Measurements from ENCODE around the gene DRD5. TPM values are rescaled to one million over a fixed set of nuclear protein-coding genes. Genes with fewer than 3 reads are reported as not detected.
"Not testable (repeated sequence)": the region's sequence is repeated elsewhere in the genome, so short reads cannot be mapped to it uniquely, and the experiment has no call there.

DRD5 gene
- total RNA-seq (2014; rRNA removed; shearing (Covaris generic)), result not detected in 2 replicates

DNA sequence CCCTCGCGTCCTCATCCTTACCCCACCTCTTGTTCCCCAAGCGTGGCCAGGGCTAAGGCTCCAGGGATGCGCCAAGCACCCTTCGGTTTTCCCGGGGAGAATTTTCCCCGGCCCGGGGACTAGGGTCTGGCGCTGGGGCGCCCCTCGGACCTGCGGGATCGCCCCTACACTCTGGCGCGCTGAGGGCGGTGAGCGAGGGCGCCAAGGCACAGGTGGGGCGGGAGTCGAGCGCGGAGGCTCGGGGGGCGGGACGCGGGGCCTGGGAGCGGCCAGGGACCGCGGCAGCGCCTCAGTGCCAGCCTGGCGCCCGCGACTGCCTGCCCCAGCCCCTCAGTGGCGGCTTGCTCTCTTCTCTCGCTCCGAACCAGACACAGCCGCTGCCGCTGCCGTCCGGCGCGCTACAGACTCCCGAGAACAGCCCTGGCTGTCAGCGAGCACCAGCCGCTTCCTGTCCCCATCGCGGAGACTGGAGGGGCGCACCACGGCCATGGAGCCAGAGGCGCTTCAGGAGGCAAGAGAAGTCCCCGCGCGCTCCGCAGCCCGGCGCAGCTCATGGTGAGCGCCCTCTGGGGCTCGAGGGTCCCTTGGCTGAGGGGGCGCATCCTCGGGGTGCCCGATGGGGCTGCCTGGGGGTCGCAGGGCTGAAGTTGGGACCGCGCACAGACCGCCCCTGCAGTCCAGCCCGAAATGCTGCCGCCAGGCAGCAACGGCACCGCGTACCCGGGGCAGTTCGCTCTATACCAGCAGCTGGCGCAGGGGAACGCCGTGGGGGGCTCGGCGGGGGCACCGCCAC is at the start of gene DRD5:
TSS of gene DRD5 (plus strand) at position 292 of the 793 bp plus-strand sequence. CDS start at position 688, 396 bp downstream.
- Histone ChIP-seq H3K36me3 (replicated peaks; ENCODE audit: control insufficient read depth, insufficient read depth, low read length) (no peaks in the 10 kb centered on the region), H3K4me3 (ENCODE audit: insufficient read depth, low read depth, low read length) (peak within 1 kb of the TSS; percentile 32), H3K27me3 (ENCODE audit: control insufficient read depth, insufficient read depth, low read length) (peaks cover 30% of the 10 kb centered on the region)
- peak; percentile 83 for DNase-seq

DNA sequence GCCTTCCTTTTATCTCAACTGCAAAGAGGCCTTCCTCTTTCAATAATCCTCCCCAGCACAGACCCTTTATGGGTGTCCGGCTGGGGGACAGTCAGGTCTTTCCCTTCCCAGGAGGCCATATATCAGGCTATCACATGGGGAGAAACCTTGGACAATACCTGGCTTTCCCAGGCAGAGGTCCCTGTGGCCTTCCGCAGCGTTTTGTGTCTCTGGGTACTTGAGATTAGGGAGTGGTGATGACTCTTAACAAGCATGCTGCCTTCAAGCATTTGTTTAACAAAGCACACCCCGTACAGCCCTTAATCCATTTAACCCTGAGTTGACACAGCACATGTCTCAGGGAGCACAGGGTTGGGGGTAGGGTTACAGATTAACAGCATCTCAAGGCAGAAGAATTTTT is 49.2 kb upstream of the DRD5 start:
- not testable (repeated sequence) for DNase-seq; H3K4me3 ChIP-seq (ENCODE audit: insufficient read depth, low read depth, low read length); H3K36me3 ChIP-seq (replicated peaks; ENCODE audit: control insufficient read depth, insufficient read depth, low read length); H3K27me3 ChIP-seq (ENCODE audit: control insufficient read depth, insufficient read depth, low read length)

DNA sequence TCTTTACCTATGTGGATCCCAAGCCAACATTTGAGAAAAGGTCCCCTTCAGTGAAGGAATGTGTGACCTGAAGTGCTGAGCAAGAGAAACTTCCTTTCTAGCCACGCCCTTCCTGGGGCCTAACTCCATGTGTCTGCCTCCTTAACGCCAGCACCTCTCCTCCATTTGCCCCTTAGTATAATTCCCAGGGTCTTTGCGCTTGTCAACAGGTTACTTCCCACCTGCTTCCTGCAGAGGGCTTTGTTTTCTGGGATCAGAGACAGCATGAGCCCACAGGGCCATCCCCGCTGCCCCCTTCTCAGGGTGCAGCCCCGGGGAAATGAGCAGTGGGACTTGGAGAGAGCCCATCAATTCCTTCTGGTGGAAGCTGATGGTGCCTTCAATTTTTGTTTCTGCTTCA is 45.9 kb upstream of the DRD5 start:
- Histone ChIP-seq H3K27me3 (ENCODE audit: control insufficient read depth, insufficient read depth, low read length) (no peaks in the 10 kb centered on the region; the same call in 1 of the 2 replicates), H3K4me3 (ENCODE audit: insufficient read depth, low read depth, low read length) (no peak overlapping the region), H3K36me3 (replicated peaks; ENCODE audit: control insufficient read depth, insufficient read depth, low read length) (no peaks in the 10 kb centered on the region)
- peak; percentile 19 for DNase-seq

DNA sequence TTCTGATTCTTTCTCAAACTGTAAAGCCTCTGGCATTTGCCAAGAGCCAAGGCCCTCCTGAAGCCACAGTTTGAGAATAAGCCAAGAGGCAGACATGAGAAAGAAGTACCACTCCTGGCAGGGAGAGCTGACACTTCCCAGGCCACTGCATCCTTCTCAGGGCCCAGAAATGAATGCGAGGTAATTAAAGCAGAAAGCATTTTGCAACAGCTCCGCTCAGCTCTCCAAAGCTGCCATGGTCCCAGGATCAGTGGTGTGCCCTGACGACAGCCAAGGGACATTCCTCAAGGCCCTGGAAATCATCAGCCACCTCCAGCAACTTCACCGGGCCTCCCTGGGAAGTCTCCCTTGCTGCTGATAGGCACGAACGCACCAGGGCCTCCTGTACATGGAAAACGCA is 44.2 kb upstream of the DRD5 start:
- not testable (repeated sequence) for H3K4me3 ChIP-seq (ENCODE audit: insufficient read depth, low read depth, low read length); H3K36me3 ChIP-seq (replicated peaks; ENCODE audit: control insufficient read depth, insufficient read depth, low read length); H3K27me3 ChIP-seq (ENCODE audit: control insufficient read depth, insufficient read depth, low read length); DNase-seq

DNA sequence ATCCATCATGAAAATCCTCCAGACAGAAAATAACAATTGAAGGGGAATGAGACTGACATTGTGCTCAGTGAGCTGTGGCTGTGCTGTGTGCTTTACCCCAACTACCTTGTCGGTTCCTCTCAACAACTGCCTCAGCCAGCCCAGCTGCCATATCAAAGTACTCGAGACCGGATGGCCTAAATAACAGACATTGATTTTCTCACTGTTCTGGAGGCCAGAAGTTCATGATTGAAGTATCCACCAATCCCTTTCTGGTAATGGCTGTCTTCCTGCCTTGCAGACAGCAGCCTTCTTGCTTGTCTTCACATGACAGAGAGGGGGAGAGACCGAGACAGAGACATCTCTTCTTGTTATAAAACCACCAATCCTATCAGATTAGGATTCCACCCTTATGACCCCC is 37.6 kb upstream of the DRD5 start:
- H3K27me3 ChIP-seq (ENCODE audit: control insufficient read depth, insufficient read depth, low read length); H3K36me3 ChIP-seq (replicated peaks; ENCODE audit: control insufficient read depth, insufficient read depth, low read length); DNase-seq; H3K4me3 ChIP-seq (ENCODE audit: insufficient read depth, low read depth, low read length): not testable (repeated sequence)

DNA sequence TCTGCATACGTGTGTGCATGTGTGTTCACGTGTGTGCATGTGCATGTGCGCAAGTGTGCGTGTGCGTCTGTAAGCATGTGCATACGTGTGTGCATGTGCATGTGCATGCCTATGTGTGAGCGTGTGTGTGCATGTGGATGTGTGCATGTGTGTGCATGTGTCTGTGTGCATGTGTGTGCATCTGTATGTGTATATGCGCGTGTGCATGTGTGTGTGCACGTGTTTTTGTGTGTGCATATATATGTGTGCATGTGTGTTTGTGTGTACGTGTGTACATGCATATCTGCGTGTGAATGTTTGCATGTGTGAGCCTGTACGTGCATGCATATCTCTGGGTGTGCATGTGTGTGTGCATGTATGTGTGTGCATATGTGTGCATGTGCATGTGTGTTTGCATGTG is 35.7 kb upstream of the DRD5 start:
- Histone ChIP-seq H3K36me3 (replicated peaks; ENCODE audit: control insufficient read depth, insufficient read depth, low read length) (no peaks in the 10 kb centered on the region), H3K4me3 (ENCODE audit: insufficient read depth, low read depth, low read length) (no peak overlapping the region), H3K27me3 (ENCODE audit: control insufficient read depth, insufficient read depth, low read length) (no peaks in the 10 kb centered on the region)
- no peak for DNase-seq

DNA sequence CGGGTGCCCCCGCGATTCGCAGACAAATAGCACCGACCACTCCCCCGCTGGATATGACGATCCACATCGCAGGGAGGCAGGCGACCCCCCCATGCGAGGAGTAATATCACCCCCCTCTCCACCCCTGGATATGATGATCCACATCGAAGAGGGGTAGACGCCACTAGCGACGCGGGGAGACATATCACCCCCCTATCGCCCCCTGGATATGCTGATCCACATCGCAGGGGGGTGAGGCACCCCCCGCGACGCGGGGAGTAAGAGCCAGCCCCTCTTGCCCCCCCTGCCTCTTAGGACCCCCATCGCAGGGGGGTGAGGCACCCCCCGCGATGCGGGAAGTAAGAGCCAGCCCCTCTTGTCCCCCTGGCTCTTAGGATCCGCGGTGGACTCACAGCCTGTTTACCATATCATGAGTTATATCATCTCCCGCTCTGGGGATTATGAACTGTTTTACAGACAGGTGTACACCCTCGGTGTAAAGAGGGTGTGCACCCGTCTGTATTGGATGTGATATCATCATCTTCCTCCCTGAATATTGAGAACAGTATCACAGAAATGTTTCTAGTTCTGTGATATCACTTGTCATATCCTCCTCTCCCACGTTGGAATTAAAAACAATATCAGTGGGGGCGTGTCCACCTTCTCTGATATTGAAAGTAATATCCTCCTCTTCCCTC is 22.7 kb upstream of the DRD5 start:
- H3K4me3 ChIP-seq (ENCODE audit: insufficient read depth, low read depth, low read length), result no peak overlapping the region
- no peaks in the 10 kb centered on the region for H3K27me3 ChIP-seq (ENCODE audit: control insufficient read depth, insufficient read depth, low read length)
- no peaks in the 10 kb centered on the region for H3K36me3 ChIP-seq (replicated peaks; ENCODE audit: control insufficient read depth, insufficient read depth, low read length)
- DNase-seq, result peak; percentile 51

DNA sequence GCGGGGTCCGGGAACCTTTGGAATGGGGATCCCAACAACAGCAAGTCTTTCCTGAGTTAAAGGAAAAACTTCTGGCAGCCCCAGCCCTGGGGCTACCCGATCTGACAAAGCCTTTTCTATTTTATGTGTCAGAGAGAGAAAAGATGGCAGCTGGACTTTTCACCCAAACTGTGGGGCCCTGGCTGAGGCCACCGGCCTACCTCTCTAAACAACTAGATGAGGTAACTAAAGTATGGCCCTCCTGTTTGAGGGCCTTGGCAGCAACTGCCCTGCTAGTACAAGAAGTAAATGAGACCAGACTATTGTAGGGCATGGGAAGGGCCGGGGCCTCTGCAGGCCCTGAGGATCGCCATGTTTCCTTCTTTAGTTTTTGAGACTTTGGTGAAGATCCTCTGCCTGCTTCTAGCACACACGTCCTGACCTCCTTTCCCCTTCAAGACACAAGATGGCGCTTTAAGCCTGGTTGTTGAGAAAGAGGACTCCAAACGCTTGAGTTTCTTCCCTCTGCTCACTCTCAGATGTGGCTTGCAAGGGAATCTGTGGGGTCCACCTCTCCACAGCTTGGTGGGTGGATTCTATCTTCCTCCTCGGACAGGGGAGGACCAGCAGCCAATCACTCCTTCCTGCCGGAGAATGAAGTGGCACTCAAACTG is 18.5 kb upstream of the DRD5 start:
- Histone ChIP-seq H3K36me3 (replicated peaks; ENCODE audit: control insufficient read depth, insufficient read depth, low read length) (no peaks in the 10 kb centered on the region), H3K27me3 (ENCODE audit: control insufficient read depth, insufficient read depth, low read length) (no peaks in the 10 kb centered on the region), H3K4me3 (ENCODE audit: insufficient read depth, low read depth, low read length) (no peak overlapping the region)
- peak; percentile 73 for DNase-seq

DNA sequence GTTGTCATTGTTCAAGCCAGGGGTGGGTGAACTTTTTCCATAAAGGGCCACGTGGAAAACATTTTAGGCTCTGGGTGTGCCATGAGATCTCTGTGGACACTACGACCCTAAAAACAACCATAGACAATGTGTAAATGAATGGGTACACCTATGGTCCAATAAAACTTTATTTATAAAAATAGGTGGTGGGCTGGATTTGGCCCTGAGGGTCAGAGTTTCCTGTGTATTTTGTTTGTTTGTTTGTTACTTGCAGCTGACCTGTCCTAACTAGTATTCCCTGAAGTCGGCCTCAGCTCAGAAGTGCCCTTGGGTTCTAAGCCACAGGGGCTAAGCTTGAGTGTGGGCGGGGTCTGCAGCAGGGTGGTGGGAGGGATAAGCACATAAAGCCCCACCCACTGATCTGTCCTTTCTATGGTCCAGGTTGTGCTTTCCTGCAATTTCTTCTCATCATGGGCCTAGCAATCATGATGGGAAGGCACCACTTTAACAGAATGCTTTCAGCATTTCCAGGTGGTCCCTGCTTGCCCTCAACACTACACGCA is 17.2 kb upstream of the DRD5 start:
- Histone ChIP-seq H3K36me3 (replicated peaks; ENCODE audit: control insufficient read depth, insufficient read depth, low read length) (no peaks in the 10 kb centered on the region), H3K27me3 (ENCODE audit: control insufficient read depth, insufficient read depth, low read length) (no peaks in the 10 kb centered on the region), H3K4me3 (ENCODE audit: insufficient read depth, low read depth, low read length) (no peak overlapping the region)
- DNase-seq, result peak; percentile 26

DNA sequence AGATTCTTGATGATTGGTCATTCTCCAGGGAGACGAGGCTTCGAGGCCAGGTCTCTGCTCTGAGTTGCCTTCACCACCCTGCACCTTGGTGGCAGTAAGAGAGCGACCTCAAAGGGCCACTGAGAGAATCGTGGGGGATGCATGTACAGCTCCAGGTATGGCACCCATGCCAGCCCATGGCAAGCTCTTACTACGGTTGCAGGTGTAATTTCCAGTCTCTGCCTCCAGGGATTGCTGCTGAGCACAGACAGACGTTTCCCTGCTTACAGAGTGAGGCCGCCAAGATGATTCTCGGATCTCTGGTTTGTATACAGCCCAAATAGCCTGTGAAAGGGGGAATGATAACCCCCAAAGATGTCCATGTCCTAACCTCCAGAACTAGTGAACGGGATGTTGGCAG is 16.3 kb upstream of the DRD5 start:
- H3K4me3 ChIP-seq (ENCODE audit: insufficient read depth, low read depth, low read length), result no peak overlapping the region
- H3K27me3 ChIP-seq (ENCODE audit: control insufficient read depth, insufficient read depth, low read length), result no peaks in the 10 kb centered on the region
- peak; percentile 54 for DNase-seq
- no peaks in the 10 kb centered on the region for H3K36me3 ChIP-seq (replicated peaks; ENCODE audit: control insufficient read depth, insufficient read depth, low read length)

DNA sequence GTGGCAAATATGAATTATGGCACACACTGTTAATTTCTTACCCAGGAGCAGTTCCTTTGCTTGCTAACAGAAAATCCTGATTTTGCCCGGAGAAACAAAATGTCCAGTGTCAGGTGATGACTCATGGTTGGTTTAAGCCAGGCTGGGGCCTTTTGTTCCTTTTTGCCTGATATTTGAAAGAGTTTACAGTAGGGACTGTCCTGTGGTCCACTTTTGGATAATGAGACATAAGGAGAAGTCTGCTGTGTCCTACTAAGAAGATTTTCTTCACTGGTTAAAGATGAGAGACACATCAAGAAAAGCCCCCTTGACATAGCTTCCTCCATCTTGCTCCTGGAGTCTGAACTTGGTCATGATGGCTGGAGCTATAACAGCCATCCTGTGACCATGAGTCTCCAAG is 12.1 kb upstream of the DRD5 start:
- no peak overlapping the region for H3K4me3 ChIP-seq (ENCODE audit: insufficient read depth, low read depth, low read length)
- no peaks in the 10 kb centered on the region for H3K36me3 ChIP-seq (replicated peaks; ENCODE audit: control insufficient read depth, insufficient read depth, low read length)
- H3K27me3 ChIP-seq (ENCODE audit: control insufficient read depth, insufficient read depth, low read length), result no peaks in the 10 kb centered on the region
- no peak for DNase-seq

DNA sequence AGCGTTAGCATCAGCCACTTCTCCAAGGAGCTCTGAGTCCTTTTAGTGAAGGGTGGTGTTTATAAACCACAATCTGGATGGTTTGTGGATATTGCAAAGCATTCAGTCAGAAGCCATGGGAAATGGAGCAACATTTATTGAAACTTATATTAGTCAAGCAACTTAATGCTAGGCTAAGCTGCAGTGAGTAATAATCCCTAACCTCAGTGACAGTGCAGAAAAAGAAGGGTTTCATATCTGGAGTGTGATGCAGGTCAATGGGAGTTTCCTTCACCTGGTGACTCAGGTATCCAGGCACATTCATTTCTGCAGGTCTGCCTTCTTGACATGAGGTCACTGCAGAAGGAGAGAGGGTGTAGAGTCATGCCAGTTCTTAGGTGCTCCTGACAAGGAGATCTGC is 10.4 kb upstream of the DRD5 start:
- DNase-seq, result no peak
- H3K4me3 ChIP-seq (ENCODE audit: insufficient read depth, low read depth, low read length), result no peak overlapping the region
- H3K36me3 ChIP-seq (replicated peaks; ENCODE audit: control insufficient read depth, insufficient read depth, low read length), result no peaks in the 10 kb centered on the region
- no peaks in the 10 kb centered on the region for H3K27me3 ChIP-seq (ENCODE audit: control insufficient read depth, insufficient read depth, low read length)

DNA sequence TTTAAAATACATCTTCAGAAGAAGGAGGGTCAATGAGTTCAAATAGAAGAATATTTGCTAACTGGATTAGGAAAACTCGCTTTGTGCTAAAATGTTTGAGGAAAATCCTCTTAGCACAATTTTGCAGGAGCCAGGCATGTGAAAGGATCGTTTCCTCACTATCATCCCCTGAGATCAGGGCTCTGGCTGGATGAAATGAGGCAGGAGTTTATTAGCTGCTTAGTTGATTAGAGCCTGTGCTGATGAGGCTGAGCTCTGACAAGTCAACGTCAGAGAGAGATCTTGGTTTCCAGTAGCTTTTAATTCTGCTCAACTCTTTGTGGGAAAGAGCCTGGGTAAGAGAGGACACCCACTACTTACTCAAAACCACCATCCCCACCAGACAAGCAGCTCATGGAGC is 8.0 kb upstream of the DRD5 start:
- no peak overlapping the region for H3K4me3 ChIP-seq (ENCODE audit: insufficient read depth, low read depth, low read length)
- no peak for DNase-seq
- H3K36me3 ChIP-seq (replicated peaks; ENCODE audit: control insufficient read depth, insufficient read depth, low read length), result no peaks in the 10 kb centered on the region
- no peaks in the 10 kb centered on the region for H3K27me3 ChIP-seq (ENCODE audit: control insufficient read depth, insufficient read depth, low read length)

DNA sequence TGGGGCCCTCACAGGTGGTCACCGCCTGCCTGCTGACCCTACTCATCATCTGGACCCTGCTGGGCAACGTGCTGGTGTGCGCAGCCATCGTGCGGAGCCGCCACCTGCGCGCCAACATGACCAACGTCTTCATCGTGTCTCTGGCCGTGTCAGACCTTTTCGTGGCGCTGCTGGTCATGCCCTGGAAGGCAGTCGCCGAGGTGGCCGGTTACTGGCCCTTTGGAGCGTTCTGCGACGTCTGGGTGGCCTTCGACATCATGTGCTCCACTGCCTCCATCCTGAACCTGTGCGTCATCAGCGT is 652 bp downstream of the DRD5 start:
- Histone ChIP-seq H3K4me3 (ENCODE audit: insufficient read depth, low read depth, low read length) (peak overlapping the region; percentile 32; the same call in 1 of the 2 replicates), H3K36me3 (replicated peaks; ENCODE audit: control insufficient read depth, insufficient read depth, low read length) (no peaks in the 10 kb centered on the region), H3K27me3 (ENCODE audit: control insufficient read depth, insufficient read depth, low read length) (peaks cover 30% of the 10 kb centered on the region)
- no peak for DNase-seq

DNA sequence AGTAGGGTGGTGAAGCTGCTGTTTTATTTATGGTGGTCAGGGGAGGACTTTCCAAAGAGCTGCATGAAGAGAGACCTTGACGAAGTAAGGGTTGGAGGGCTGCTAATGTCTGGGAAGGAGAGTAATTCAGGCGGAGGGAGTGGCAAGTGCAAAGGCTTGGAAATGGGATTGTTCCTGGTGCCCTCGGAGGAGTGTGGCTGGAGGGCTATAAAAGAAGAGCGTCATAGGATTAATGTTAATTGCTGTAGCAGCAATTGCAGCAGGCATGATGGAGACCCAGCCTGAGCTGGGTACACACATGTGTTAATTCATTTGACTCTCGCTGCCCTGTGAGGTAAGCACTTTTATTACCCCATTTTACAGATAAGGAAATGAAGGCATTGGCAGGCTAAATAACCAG is 4.5 kb downstream of the DRD5 start:
- H3K4me3 ChIP-seq (ENCODE audit: insufficient read depth, low read depth, low read length); H3K36me3 ChIP-seq (replicated peaks; ENCODE audit: control insufficient read depth, insufficient read depth, low read length); DNase-seq: not testable (repeated sequence)
- peaks cover 18% of the 10 kb centered on the region for H3K27me3 ChIP-seq (ENCODE audit: control insufficient read depth, insufficient read depth, low read length)
